A673 (cell line): Measurements from ENCODE around the gene MRTFA. TPM values are rescaled to one million over a fixed set of nuclear protein-coding genes. Genes with fewer than 3 reads are reported as not detected.
A peak's percentile ranks its signal among the peaks of the same experiment; 100 is the strongest.

Experiments used
- BruUV-seq: library from RNA; stranded (reverse); fragments of 400-500 nt; replicated peaks from 2 replicates; lab custom pipeline; 2021; lab: Mats Ljungman, UMichigan
- CTCF ChIA-PET: fragments of 300-600 bp; sonication (Branson Sonifier 250); formaldehyde crosslinking; loops from one replicate; lab custom pipeline; 2022; ENCODE audit warnings: antibody characterized with exemption; lab: Charles Lee
- POLR2A ChIA-PET: fragments of 300-600 bp; sonication (Branson Sonifier 250); formaldehyde crosslinking; loops from one replicate; lab custom pipeline; 2022; ENCODE audit warnings: antibody characterized with exemption; ENCODE audit not compliant: low non-redundant PET; lab: Charles Lee
- DNase-seq: peaks from one replicate; pipeline ENCODE4 v3.0.0-alpha.2; 2015; ENCODE audit warnings: low spot score
- H3K27ac ChIP-seq: fragments of 200-600 bp; sonication (generic); 2 replicates; pipeline ENCODE4 v1.5.1; 2016; ENCODE audit warnings: mixed run types, low read depth, mild to moderate bottlenecking, mixed read lengths, antibody characterized with exemption, low read length; ENCODE audit not compliant: poor library complexity, severe bottlenecking
- H3K27me3 ChIP-seq: fragments of 200-600 bp; sonication (generic); replicated peaks from 2 replicates; pipeline ENCODE4 v1.6.1; 2017; ENCODE audit warnings: mixed run types, low read depth, mild to moderate bottlenecking, mixed read lengths, antibody characterized with exemption, low read length; ENCODE audit not compliant: insufficient read depth, poor library complexity
- H3K36me3 ChIP-seq: fragments of 200-600 bp; sonication (generic); 2 replicates; pipeline ENCODE4 v1.6.1; 2016; ENCODE audit warnings: mixed run types, mild to moderate bottlenecking, mixed read lengths, antibody characterized with exemption, low read length; ENCODE audit not compliant: insufficient read depth, poor library complexity, severe bottlenecking
- H3K4me1 ChIP-seq: fragments of 200-600 bp; sonication (generic); 2 replicates; pipeline ENCODE4 v1.6.1; 2017; ENCODE audit warnings: mixed run types, mild to moderate bottlenecking, mixed read lengths, antibody characterized with exemption, low read length; ENCODE audit not compliant: insufficient read depth, poor library complexity, severe bottlenecking
- H3K4me3 ChIP-seq: fragments of 200-600 bp; sonication (generic); 2 replicates; pipeline ENCODE4 v1.5.1; 2016; ENCODE audit warnings: low read depth, mixed run types, mild to moderate bottlenecking, mixed read lengths, low read length; ENCODE audit not compliant: poor library complexity, severe bottlenecking
- H3K9me3 ChIP-seq: fragments of 200-600 bp; sonication (generic); 2 replicates; pipeline ENCODE4 v1.6.1; 2016; ENCODE audit warnings: mixed run types, low read depth, mild to moderate bottlenecking, mixed read lengths, antibody characterized with exemption, low read length; ENCODE audit not compliant: poor library complexity, severe bottlenecking
- EZH2 ChIP-seq: fragments of 200-600 bp; sonication (generic); IDR thresholded peaks from 2 replicates; pipeline ENCODE4 v1.6.1; 2017; ENCODE audit warnings: borderline replicate concordance, low read depth, mild to moderate bottlenecking, mixed read lengths, antibody characterized with exemption, low read length; ENCODE audit not compliant: poor library complexity, severe bottlenecking
- intact Hi-C: fragments of 100-400 bp; cut with micrococcal nuclease; formaldehyde crosslinking; loops from one replicate; pipeline ENCODE4 v1.10.0; 2022; ENCODE audit not compliant: unreplicated experiment
- total RNA-seq: library from RNA; stranded (reverse); gene quantifications from 2 replicates; pipeline ENCODE4 v1.2.3, GENCODE V29; 2021
- TF ChIP-seq, protein P1 (sequence below): fragments of 300-800, 200-600 bp; sonication (generic); conservative IDR thresholded peaks from 2 replicates; pipeline ENCODE4 v1.5.1; 2017; ENCODE audit warnings: low read depth, mild to moderate bottlenecking, antibody characterized with exemption, low read length, moderate library complexity, mixed read lengths

The MRTFA gene
- total RNA-seq, 1 experiment from 2014 or later = 35.8 TPM

DNA sequence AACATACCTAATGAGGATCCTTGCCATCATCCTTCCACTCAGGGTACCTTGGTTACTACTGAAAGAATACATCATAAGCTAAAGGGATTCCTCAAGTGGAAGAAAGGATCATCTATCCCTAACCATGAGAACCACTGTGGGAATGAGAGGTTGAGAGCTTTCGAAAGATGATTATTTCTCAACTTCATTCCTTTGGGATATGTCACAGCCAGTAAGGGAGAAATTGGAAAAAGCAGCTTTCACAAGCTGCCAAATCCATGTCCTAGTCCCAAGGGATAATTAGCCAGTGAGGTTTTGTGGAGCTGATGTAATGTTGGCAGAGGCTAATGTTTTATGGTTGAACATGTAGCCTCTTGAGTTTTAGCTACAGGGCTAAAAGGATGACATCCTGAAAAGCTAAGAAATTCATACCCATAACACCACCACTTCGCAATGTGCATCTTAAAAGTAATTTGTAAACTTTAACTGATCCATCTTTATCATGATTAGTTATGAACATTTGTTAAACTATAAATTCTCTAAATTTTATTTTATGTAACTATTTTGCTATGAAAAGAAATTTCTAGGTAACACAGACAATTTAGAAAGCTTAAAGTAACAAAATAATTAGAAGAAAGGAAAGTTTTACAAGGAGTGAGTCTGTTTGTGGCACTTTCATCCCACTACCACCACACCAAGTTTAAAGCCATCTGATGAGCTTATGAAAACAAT, 123.9 kb downstream of the MRTFA start:
- intact Hi-C loops = no loop called here
- BruUV-seq = no TSS peak
- POLR2A ChIA-PET = no interaction called here
- DNase-seq = peak; percentile 59
- TF ChIP-seq, protein P1, sequence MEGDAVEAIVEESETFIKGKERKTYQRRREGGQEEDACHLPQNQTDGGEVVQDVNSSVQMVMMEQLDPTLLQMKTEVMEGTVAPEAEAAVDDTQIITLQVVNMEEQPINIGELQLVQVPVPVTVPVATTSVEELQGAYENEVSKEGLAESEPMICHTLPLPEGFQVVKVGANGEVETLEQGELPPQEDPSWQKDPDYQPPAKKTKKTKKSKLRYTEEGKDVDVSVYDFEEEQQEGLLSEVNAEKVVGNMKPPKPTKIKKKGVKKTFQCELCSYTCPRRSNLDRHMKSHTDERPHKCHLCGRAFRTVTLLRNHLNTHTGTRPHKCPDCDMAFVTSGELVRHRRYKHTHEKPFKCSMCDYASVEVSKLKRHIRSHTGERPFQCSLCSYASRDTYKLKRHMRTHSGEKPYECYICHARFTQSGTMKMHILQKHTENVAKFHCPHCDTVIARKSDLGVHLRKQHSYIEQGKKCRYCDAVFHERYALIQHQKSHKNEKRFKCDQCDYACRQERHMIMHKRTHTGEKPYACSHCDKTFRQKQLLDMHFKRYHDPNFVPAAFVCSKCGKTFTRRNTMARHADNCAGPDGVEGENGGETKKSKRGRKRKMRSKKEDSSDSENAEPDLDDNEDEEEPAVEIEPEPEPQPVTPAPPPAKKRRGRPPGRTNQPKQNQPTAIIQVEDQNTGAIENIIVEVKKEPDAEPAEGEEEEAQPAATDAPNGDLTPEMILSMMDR = no peak
- H3K4me3 ChIP-seq = no peak overlapping the region
- no peaks in the 10 kb centered on the region for H3K27me3 ChIP-seq
- peaks cover 30% of the 10 kb centered on the region for H3K4me1 ChIP-seq
- no peak overlapping the region for H3K27ac ChIP-seq
- H3K36me3 ChIP-seq = no peaks in the 10 kb centered on the region
- no peaks in the 10 kb centered on the region for H3K9me3 ChIP-seq
- CTCF ChIA-PET = interaction anchor here (0.7 kb wide), 1 partner anchor 21 kb away, joined by 3 read pairs; no protein-coding TSS in a partner anchor

DNA sequence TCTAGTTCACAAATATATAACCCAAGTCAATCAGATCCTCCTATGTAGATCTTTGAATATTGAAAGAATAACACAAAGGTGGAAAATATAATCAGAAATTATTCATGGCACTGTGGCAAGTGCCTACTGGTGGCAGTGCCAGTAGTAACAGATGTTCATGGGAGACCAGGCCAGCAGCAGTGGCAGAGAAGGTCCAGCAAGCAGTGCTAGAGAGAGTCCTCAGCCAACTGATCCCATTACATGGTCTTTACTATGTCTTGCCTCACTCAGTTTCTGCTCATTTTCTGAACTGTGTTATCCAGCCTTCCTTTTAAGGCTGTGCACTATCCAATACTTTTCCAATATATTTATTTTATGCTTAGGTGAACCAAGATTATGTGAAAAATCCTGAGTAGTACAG, 124.9 kb downstream of the MRTFA start:
- ChIA-PET CTCF (no interaction called here), POLR2A (no interaction called here)
- no peaks in the 10 kb centered on the region for H3K27me3 ChIP-seq
- intact Hi-C loops = no loop called here
- H3K27ac ChIP-seq = no peak overlapping the region
- peaks cover 30% of the 10 kb centered on the region for H3K4me1 ChIP-seq
- no peak for DNase-seq
- H3K4me3 ChIP-seq = no peak overlapping the region
- TF ChIP-seq, protein P1 = no peak
- no peak for TF ChIP-seq EZH2
- no TSS peak for BruUV-seq
- no peaks in the 10 kb centered on the region for H3K36me3 ChIP-seq
- H3K9me3 ChIP-seq = no peaks in the 10 kb centered on the region

DNA sequence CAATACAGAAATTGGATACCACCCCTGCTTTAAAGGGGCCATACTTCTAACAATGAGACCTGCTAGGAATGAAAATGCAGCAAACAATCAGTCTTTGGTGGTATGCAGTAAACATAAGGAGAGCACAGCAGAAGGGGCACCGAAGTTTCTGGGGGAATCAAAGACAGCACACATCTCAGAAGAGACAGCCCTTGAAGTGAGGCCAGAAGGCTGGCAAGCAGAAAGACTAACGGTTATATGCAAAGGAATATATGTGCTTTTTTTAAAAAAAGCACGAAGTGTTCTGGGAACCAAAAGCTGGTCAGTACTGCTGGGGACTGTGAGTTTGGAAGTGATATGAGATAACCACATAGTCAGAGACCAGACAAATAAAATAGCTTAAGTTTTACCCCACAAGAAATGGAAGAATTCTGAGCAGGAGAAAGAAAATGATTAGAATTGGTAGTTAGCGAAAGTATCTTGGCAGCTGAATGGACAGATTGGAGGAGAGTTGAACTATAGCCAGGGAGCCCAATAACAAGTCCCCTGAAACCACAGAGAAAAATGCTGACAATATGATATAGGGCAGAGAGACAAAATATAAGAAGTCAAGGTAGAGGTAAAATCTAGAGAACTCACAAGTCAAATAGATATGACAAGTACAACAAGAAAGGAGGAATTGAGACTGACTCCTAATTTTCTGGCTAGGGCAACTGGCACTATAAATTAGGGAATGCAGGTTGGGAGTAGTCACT, 125.7 kb downstream of the MRTFA start:
- no TSS peak for BruUV-seq
- no peak for TF ChIP-seq EZH2
- TF ChIP-seq, protein P1 = no peak
- no peaks in the 10 kb centered on the region for H3K36me3 ChIP-seq
- H3K4me3 ChIP-seq = no peak overlapping the region
- H3K27me3 ChIP-seq = no peaks in the 10 kb centered on the region
- no peak overlapping the region for H3K27ac ChIP-seq
- POLR2A ChIA-PET = interaction anchor here (0.6 kb wide), 1 partner anchor 298 kb away, joined by 6 read pairs; no protein-coding TSS in a partner anchor
- intact Hi-C loops = no loop called here
- CTCF ChIA-PET = no interaction called here
- DNase-seq = no peak
- no peaks in the 10 kb centered on the region for H3K9me3 ChIP-seq
- H3K4me1 ChIP-seq = peaks cover 30% of the 10 kb centered on the region
